Measurements from ENCODE around the gene NMU.
"Not testable (repeated sequence)": the region's sequence is repeated elsewhere in the genome, so short reads cannot be mapped to it uniquely, and the experiment has no call there.

Gene NMU

GRCh38 chr4:55624063-55624462, 12.0 kb downstream of the NMU start:
- not testable (repeated sequence) for H3K36me3 ChIP-seq (ENCODE audit: control insufficient read depth, insufficient read depth, low read length, severe bottlenecking); H3K27me3 ChIP-seq (replicated peaks; ENCODE audit: control insufficient read depth, insufficient read depth, low read length); DNase-seq (ENCODE audit: low read depth); H3K9ac ChIP-seq (ENCODE audit: low read length); H3K4me3 ChIP-seq (ENCODE audit: low read length); H3K4me1 ChIP-seq (ENCODE audit: control insufficient read depth, insufficient read depth, low read length); H3K9me3 ChIP-seq (ENCODE audit: control insufficient read depth, low read length)

GRCh38 chr4:55618546-55619143, 17.5 kb downstream of the NMU start:
- no peak overlapping the region for H3K4me3 ChIP-seq (ENCODE audit: low read length)
- H3K4me1 ChIP-seq (ENCODE audit: control insufficient read depth, insufficient read depth, low read length), result no peaks in the 10 kb centered on the region
- no peaks in the 10 kb centered on the region for H3K36me3 ChIP-seq (ENCODE audit: control insufficient read depth, insufficient read depth, low read length, severe bottlenecking)
- no peak overlapping the region for H3K9ac ChIP-seq (ENCODE audit: low read length)
- no peaks in the 10 kb centered on the region for H3K27me3 ChIP-seq (replicated peaks; ENCODE audit: control insufficient read depth, insufficient read depth, low read length)
- H3K9me3 ChIP-seq (ENCODE audit: control insufficient read depth, low read length), result no peaks in the 10 kb centered on the region
- no peak for DNase-seq (ENCODE audit: low read depth)

- Histone ChIP-seq H3K4me3 (ENCODE audit: low read length) (no peak overlapping the region), H3K9me3 (ENCODE audit: control insufficient read depth, low read length) (no peaks in the 10 kb centered on the region), H3K27me3 (replicated peaks; ENCODE audit: control insufficient read depth, insufficient read depth, low read length) (no peaks in the 10 kb centered on the region), H3K4me1 (ENCODE audit: control insufficient read depth, insufficient read depth, low read length) (no peaks in the 10 kb centered on the region), H3K9ac (ENCODE audit: low read length) (no peak overlapping the region), H3K36me3 (ENCODE audit: control insufficient read depth, insufficient read depth, low read length, severe bottlenecking) (no peaks in the 10 kb centered on the region)
- DNase-seq (ENCODE audit: low read depth), result no peak
These were observed 18.4 kb downstream of the NMU start for GRCh38 chr4:55617587-55618197.

DNA sequence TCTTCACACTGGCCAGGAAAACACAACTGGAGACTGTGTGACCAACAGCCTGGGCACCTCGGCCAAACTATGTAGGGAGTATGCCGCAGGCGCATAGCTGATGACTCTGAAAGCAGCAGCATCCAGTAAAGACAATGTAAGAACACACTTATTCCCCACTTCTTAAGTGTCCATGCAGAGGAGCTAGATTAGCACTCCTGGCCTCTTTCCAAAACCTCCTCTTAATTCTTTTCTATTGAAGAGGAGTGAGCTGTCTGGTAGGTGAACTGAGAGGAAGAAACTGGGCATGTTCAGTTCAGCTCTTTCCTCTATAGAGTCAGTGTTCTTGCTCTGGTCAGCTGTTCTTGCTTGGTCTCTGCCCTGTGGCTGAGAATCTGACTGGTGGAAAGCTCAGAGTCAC, 21.1 kb downstream of the NMU start:
- Histone ChIP-seq H3K9ac (ENCODE audit: low read length) (no peak overlapping the region), H3K4me1 (ENCODE audit: control insufficient read depth, insufficient read depth, low read length) (no peaks in the 10 kb centered on the region), H3K4me3 (ENCODE audit: low read length) (no peak overlapping the region), H3K9me3 (ENCODE audit: control insufficient read depth, low read length) (no peaks in the 10 kb centered on the region), H3K27me3 (replicated peaks; ENCODE audit: control insufficient read depth, insufficient read depth, low read length) (no peaks in the 10 kb centered on the region), H3K36me3 (ENCODE audit: control insufficient read depth, insufficient read depth, low read length, severe bottlenecking) (no peaks in the 10 kb centered on the region)
- DNase-seq (ENCODE audit: low read depth), result no peak

- no peak for DNase-seq (ENCODE audit: low read depth)
- peaks cover 8% of the 10 kb centered on the region for H3K4me1 ChIP-seq (ENCODE audit: control insufficient read depth, insufficient read depth, low read length)
- no peak overlapping the region for H3K4me3 ChIP-seq (ENCODE audit: low read length)
- no peaks in the 10 kb centered on the region for H3K36me3 ChIP-seq (ENCODE audit: control insufficient read depth, insufficient read depth, low read length, severe bottlenecking)
- H3K9ac ChIP-seq (ENCODE audit: low read length), result no peak overlapping the region
- H3K9me3 ChIP-seq (ENCODE audit: control insufficient read depth, low read length), result no peaks in the 10 kb centered on the region
- H3K27me3 ChIP-seq (replicated peaks; ENCODE audit: control insufficient read depth, insufficient read depth, low read length), result no peaks in the 10 kb centered on the region
These were observed 22.5 kb downstream of the NMU start for GRCh38 chr4:55613621-55614020.

DNA sequence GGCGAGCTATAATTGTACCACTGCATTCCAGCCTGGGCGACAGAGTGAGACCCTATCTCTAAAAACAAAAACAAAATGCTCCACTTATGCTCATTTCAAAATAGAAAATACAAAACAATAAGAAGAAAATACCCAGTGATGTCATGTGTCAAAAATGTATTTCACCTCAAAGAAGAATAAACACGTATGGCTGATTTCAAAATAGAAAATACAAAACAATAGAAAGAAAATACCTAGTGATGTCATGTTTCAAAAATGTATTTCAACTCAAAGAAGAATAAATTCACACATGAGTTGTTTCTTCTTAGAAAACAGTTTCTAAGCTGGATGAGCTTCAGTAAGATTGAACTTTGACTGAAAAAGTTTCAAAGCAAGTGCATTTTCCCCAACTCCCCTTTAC, 23.8 kb downstream of the NMU start:
- Histone ChIP-seq H3K36me3 (ENCODE audit: control insufficient read depth, insufficient read depth, low read length, severe bottlenecking) (no peaks in the 10 kb centered on the region), H3K27me3 (replicated peaks; ENCODE audit: control insufficient read depth, insufficient read depth, low read length) (no peaks in the 10 kb centered on the region), H3K9ac (ENCODE audit: low read length) (no peak overlapping the region), H3K4me1 (ENCODE audit: control insufficient read depth, insufficient read depth, low read length) (peaks cover 8% of the 10 kb centered on the region), H3K4me3 (ENCODE audit: low read length) (no peak overlapping the region), H3K9me3 (ENCODE audit: control insufficient read depth, low read length) (no peaks in the 10 kb centered on the region)
- no peak for DNase-seq (ENCODE audit: low read depth)

GRCh38 chr4:55611358-55612059, 24.6 kb downstream of the NMU start:
- no peak overlapping the region for H3K9ac ChIP-seq (ENCODE audit: low read length)
- H3K4me1 ChIP-seq (ENCODE audit: control insufficient read depth, insufficient read depth, low read length), result peaks cover 8% of the 10 kb centered on the region
- H3K27me3 ChIP-seq (replicated peaks; ENCODE audit: control insufficient read depth, insufficient read depth, low read length), result no peaks in the 10 kb centered on the region
- H3K4me3 ChIP-seq (ENCODE audit: low read length), result no peak overlapping the region
- no peaks in the 10 kb centered on the region for H3K9me3 ChIP-seq (ENCODE audit: control insufficient read depth, low read length)
- H3K36me3 ChIP-seq (ENCODE audit: control insufficient read depth, insufficient read depth, low read length, severe bottlenecking), result no peaks in the 10 kb centered on the region
- DNase-seq (ENCODE audit: low read depth), result no peak

DNA sequence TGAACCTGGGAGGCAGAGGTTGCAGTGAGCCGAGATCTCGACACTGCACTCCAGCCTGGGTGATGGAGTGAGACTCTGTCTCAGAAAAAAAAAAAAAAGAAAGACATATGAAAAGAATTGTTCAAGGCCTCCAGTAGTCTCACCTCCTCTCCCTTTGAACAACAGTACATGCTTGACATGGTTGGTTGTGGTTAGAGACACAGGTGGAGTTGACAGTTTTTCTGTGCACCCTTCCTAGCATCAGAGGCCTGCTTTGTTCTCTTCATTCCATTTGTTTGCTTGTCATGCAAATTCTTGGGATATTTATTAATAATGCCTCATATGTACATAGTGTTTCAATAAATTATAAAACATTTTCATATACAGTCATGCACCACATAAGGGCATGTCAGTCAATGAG, 25.7 kb downstream of the NMU start:
- no peak for DNase-seq (ENCODE audit: low read depth)
- Histone ChIP-seq H3K4me1 (ENCODE audit: control insufficient read depth, insufficient read depth, low read length) (peaks cover 8% of the 10 kb centered on the region), H3K4me3 (ENCODE audit: low read length) (no peak overlapping the region), H3K9me3 (ENCODE audit: control insufficient read depth, low read length) (no peaks in the 10 kb centered on the region), H3K27me3 (replicated peaks; ENCODE audit: control insufficient read depth, insufficient read depth, low read length) (no peaks in the 10 kb centered on the region), H3K9ac (ENCODE audit: low read length) (no peak overlapping the region), H3K36me3 (ENCODE audit: control insufficient read depth, insufficient read depth, low read length, severe bottlenecking) (no peaks in the 10 kb centered on the region)

- H3K9ac ChIP-seq (ENCODE audit: low read length), result no peak overlapping the region
- peaks cover 8% of the 10 kb centered on the region for H3K4me1 ChIP-seq (ENCODE audit: control insufficient read depth, insufficient read depth, low read length)
- peak overlapping the region; percentile 8 for H3K4me3 ChIP-seq (ENCODE audit: low read length)
- no peaks in the 10 kb centered on the region for H3K9me3 ChIP-seq (ENCODE audit: control insufficient read depth, low read length)
- H3K27me3 ChIP-seq (replicated peaks; ENCODE audit: control insufficient read depth, insufficient read depth, low read length), result no peaks in the 10 kb centered on the region
- peak; percentile 33 for DNase-seq (ENCODE audit: low read depth)
- no peaks in the 10 kb centered on the region for H3K36me3 ChIP-seq (ENCODE audit: control insufficient read depth, insufficient read depth, low read length, severe bottlenecking)
These were observed 26.7 kb downstream of the NMU start for GRCh38 chr4:55609393-55609866.

DNA sequence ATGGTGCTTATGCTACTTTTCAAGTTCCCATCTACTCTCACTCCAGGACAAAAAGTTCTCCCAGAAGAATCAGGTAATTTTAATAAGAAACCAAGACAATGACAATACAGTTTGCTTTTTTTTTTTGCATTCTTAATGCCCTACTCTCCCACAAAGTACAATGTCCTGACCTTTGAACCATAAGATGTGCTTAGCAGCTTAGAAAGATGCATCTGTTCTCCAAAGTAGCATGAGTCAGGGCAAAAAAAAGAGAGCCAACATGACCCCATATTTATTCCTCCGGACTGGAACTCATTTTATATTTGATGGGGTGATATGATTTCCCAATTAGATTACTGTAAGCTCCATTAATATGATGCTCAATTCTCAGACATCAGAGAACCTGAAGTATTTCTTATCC, 27.5 kb downstream of the NMU start:
- Histone ChIP-seq H3K9ac (ENCODE audit: low read length) (no peak overlapping the region), H3K4me3 (ENCODE audit: low read length) (no peak overlapping the region), H3K36me3 (ENCODE audit: control insufficient read depth, insufficient read depth, low read length, severe bottlenecking) (no peaks in the 10 kb centered on the region), H3K4me1 (ENCODE audit: control insufficient read depth, insufficient read depth, low read length) (peaks cover 8% of the 10 kb centered on the region), H3K27me3 (replicated peaks; ENCODE audit: control insufficient read depth, insufficient read depth, low read length) (no peaks in the 10 kb centered on the region), H3K9me3 (ENCODE audit: control insufficient read depth, low read length) (no peaks in the 10 kb centered on the region)
- DNase-seq (ENCODE audit: low read depth), result no peak

DNA sequence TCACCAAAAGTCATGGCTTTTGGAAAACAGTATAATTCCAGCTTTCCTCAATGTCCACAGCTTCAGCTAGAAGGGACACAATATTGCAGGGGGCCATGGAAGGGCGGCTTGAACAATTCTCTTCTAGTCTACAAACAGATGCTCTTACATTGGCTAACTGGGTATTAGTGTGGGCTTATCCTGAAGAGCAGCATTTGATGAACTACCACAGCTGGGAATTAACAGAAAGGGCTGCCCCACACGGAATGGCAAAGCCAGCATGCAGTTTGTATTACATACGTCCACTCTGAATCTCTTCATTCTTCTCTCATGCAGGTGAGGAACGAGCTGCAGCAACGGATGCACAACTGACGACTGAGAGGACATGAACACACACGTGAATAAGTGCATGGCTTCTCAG, 31.1 kb downstream of the NMU start:
- Histone ChIP-seq H3K4me1 (ENCODE audit: control insufficient read depth, insufficient read depth, low read length) (peaks cover 8% of the 10 kb centered on the region), H3K9me3 (ENCODE audit: control insufficient read depth, low read length) (no peaks in the 10 kb centered on the region), H3K36me3 (ENCODE audit: control insufficient read depth, insufficient read depth, low read length, severe bottlenecking) (no peaks in the 10 kb centered on the region), H3K9ac (ENCODE audit: low read length) (no peak overlapping the region), H3K4me3 (ENCODE audit: low read length) (no peak overlapping the region), H3K27me3 (replicated peaks; ENCODE audit: control insufficient read depth, insufficient read depth, low read length) (no peaks in the 10 kb centered on the region)
- no peak for DNase-seq (ENCODE audit: low read depth)
